ENCODE measurements around the gene CDH23. TPM values are rescaled to one million over a fixed set of nuclear protein-coding genes. Genes with fewer than 3 reads are reported as not detected.

CDH23 gene
- total RNA-seq, 1 experiment from 2014 or later, result not detected

- Histone ChIP-seq H3K27me3 (ENCODE audit: low read length) (no peaks in the 10 kb centered on the region), H3K79me2 (ENCODE audit: low read length) (no peaks in the 10 kb centered on the region), H4K20me1 (ENCODE audit: low read length) (no peaks in the 10 kb centered on the region), H3F3A (ENCODE audit: low read length, unreplicated experiment) (no peaks in the 10 kb centered on the region), H3K9me3 (ENCODE audit: low read length) (no peaks in the 10 kb centered on the region), H3K27ac (ENCODE audit: low read length) (no peak overlapping the region), H3K9me2 (replicated peaks; ENCODE audit: low read length) (no peaks in the 10 kb centered on the region), H2AFZ (ENCODE audit: low read length) (no peak overlapping the region), H3K9ac (ENCODE audit: low read length) (no peak overlapping the region), H3K36me3 (ENCODE audit: low read depth, low read length) (no peaks in the 10 kb centered on the region), H3K4me3 (ENCODE audit: low read length) (no peak overlapping the region), H3K4me2 (ENCODE audit: low read length) (no peak overlapping the region), H3K4me1 (ENCODE audit: insufficient read depth, low read length) (no peaks in the 10 kb centered on the region)
- DNase-seq, result no peak
- ChIA-PET CTCF (no interaction called here), POLR2A (ENCODE audit: unreplicated experiment) (no interaction called here)
- no peak for TF ChIP-seq EZH2phosphoT487 (IDR thresholded peaks at IDR 0.05; ENCODE audit: borderline replicate concordance, low read length)
- TF ChIP-seq CTCF (conservative IDR thresholded peaks at IDR 0.05; ENCODE audit: low read depth, low read length), result no peak
- no peak for TF ChIP-seq EZH2 (IDR thresholded peaks at IDR 0.05; ENCODE audit: low read length, unreplicated experiment)
- intact Hi-C loops (cut with micrococcal nuclease), result no loop called here
- BruUV-seq (replicated peaks), result no TSS peak
- no peak for ATAC-seq
Measured at GRCh38 chr10:71603754-71604153, 207.0 kb downstream of the CDH23 start.

- ChIA-PET CTCF (no interaction called here), POLR2A (ENCODE audit: unreplicated experiment) (no interaction called here)
- ATAC-seq (no peak), DNase-seq (peak; percentile 17)
- Histone ChIP-seq H3K79me2 (ENCODE audit: low read length) (no peaks in the 10 kb centered on the region), H3K4me1 (ENCODE audit: insufficient read depth, low read length) (no peaks in the 10 kb centered on the region), H3K9me3 (ENCODE audit: low read length) (no peaks in the 10 kb centered on the region), H3K9me2 (replicated peaks; ENCODE audit: low read length) (no peaks in the 10 kb centered on the region), H3K36me3 (ENCODE audit: low read depth, low read length) (no peaks in the 10 kb centered on the region), H3F3A (ENCODE audit: low read length, unreplicated experiment) (no peaks in the 10 kb centered on the region), H3K4me3 (ENCODE audit: low read length) (no peak overlapping the region), H3K27ac (ENCODE audit: low read length) (no peak overlapping the region), H2AFZ (ENCODE audit: low read length) (no peak overlapping the region), H3K4me2 (ENCODE audit: low read length) (no peak overlapping the region), H3K9ac (ENCODE audit: low read length) (no peak overlapping the region), H3K27me3 (ENCODE audit: low read length) (no peaks in the 10 kb centered on the region), H4K20me1 (ENCODE audit: low read length) (no peaks in the 10 kb centered on the region)
- intact Hi-C loops (cut with micrococcal nuclease), result no loop called here
- TF ChIP-seq EZH2phosphoT487 (IDR thresholded peaks at IDR 0.05; ENCODE audit: borderline replicate concordance, low read length), result no peak
- TF ChIP-seq EZH2 (IDR thresholded peaks at IDR 0.05; ENCODE audit: low read length, unreplicated experiment), result no peak
- TF ChIP-seq CTCF (conservative IDR thresholded peaks at IDR 0.05; ENCODE audit: low read depth, low read length), result no peak
- BruUV-seq (replicated peaks), result no TSS peak
Measured at GRCh38 chr10:71604324-71605018, 207.8 kb downstream of the CDH23 start.

- Histone ChIP-seq H3K4me3 (ENCODE audit: low read length) (no peak overlapping the region), H3F3A (ENCODE audit: low read length, unreplicated experiment) (no peaks in the 10 kb centered on the region), H3K9ac (ENCODE audit: low read length) (no peak overlapping the region), H3K4me2 (ENCODE audit: low read length) (no peak overlapping the region), H3K9me2 (replicated peaks; ENCODE audit: low read length) (no peaks in the 10 kb centered on the region), H4K20me1 (ENCODE audit: low read length) (no peaks in the 10 kb centered on the region), H3K4me1 (ENCODE audit: insufficient read depth, low read length) (no peaks in the 10 kb centered on the region), H3K27ac (ENCODE audit: low read length) (no peak overlapping the region), H2AFZ (ENCODE audit: low read length) (no peak overlapping the region), H3K79me2 (ENCODE audit: low read length) (no peaks in the 10 kb centered on the region), H3K9me3 (ENCODE audit: low read length) (no peaks in the 10 kb centered on the region), H3K36me3 (ENCODE audit: low read depth, low read length) (no peaks in the 10 kb centered on the region), H3K27me3 (ENCODE audit: low read length) (no peaks in the 10 kb centered on the region)
- intact Hi-C loops (cut with micrococcal nuclease), result no loop called here
- no peak for TF ChIP-seq EZH2 (IDR thresholded peaks at IDR 0.05; ENCODE audit: low read length, unreplicated experiment)
- TF ChIP-seq CTCF (conservative IDR thresholded peaks at IDR 0.05; ENCODE audit: low read depth, low read length), result no peak
- TF ChIP-seq EZH2phosphoT487 (IDR thresholded peaks at IDR 0.05; ENCODE audit: borderline replicate concordance, low read length), result no peak
- no peak for DNase-seq
- ATAC-seq, result no peak
- BruUV-seq (replicated peaks), result no TSS peak
- CTCF ChIA-PET, result no interaction called here
- POLR2A ChIA-PET (ENCODE audit: unreplicated experiment), result no interaction called here
Measured at GRCh38 chr10:71605263-71605962, 208.7 kb downstream of the CDH23 start.
